ENCODE data around the gene UGP2. TPM values are rescaled to one million over a fixed set of nuclear protein-coding genes. Genes with fewer than 3 reads are reported as not detected.

The UGP2 gene
- total RNA-seq, 1 experiment from 2014 or later, result 55.8 TPM

DNA sequence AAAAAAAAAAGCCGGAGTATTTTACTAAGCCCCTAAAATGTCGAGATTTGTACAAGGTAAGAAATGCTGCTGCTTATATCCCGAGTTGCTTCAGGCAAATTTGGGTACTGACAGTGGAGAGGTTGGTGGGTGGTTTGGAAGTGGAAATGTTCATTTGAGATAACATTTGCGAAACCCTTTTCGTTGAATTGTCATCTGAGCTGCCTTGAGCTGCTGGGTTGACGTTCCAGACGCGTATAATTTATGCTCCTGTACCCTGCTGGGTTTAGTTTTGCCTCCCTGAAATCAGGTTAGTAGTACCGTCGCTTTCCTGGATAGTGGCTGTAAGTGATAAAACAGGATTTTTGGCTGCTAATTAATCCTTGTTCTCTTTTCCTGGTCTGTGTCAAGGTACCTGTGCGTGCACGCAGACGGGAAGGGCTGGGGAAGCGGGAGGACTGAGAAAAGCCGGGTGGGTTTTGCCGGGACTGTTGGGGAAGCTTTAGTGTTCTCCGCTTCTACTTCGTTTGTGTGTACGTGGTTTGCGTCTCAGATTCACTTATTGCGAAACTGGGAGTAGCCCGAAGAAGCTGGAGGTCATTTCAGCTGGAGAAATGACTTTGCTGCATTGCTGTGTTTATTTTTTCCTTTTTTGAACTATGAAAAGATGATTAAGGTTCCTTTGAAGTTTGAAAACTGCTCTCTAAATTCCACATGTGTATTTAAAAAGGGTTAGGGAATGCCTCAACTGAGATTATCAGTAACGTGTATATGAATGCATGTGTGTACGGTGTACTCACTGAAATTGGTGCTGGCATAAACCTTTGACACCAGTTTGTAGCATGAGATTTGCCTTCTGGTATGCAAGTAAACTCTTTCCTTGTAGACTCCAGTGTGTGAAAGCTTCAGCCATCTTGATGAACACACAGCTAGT is 709 bp downstream of the UGP2 start:
- peak overlapping the region; percentile 93 for H3K9ac ChIP-seq (ENCODE audit: low read length)
- peaks cover 57% of the 10 kb centered on the region for H3K79me2 ChIP-seq (ENCODE audit: low read length)
- BruUV-seq (replicated peaks), result TSS peak; percentile 62
- peak overlapping the region; percentile 81 for H3K27ac ChIP-seq (ENCODE audit: low read length)
- H3F3A ChIP-seq (ENCODE audit: low read length, unreplicated experiment), result no peaks in the 10 kb centered on the region
- TF ChIP-seq EZH2phosphoT487 (IDR thresholded peaks at IDR 0.05; ENCODE audit: borderline replicate concordance, low read length) (no peak), EZH2 (IDR thresholded peaks at IDR 0.05; ENCODE audit: low read length, unreplicated experiment) (no peak)
- TF ChIP-seq, protein P1, sequence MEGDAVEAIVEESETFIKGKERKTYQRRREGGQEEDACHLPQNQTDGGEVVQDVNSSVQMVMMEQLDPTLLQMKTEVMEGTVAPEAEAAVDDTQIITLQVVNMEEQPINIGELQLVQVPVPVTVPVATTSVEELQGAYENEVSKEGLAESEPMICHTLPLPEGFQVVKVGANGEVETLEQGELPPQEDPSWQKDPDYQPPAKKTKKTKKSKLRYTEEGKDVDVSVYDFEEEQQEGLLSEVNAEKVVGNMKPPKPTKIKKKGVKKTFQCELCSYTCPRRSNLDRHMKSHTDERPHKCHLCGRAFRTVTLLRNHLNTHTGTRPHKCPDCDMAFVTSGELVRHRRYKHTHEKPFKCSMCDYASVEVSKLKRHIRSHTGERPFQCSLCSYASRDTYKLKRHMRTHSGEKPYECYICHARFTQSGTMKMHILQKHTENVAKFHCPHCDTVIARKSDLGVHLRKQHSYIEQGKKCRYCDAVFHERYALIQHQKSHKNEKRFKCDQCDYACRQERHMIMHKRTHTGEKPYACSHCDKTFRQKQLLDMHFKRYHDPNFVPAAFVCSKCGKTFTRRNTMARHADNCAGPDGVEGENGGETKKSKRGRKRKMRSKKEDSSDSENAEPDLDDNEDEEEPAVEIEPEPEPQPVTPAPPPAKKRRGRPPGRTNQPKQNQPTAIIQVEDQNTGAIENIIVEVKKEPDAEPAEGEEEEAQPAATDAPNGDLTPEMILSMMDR (conservative IDR thresholded peaks at IDR 0.05; ENCODE audit: low read depth, low read length), result no peak
- H3K9me2 ChIP-seq (replicated peaks; ENCODE audit: low read length), result no peaks in the 10 kb centered on the region
- no peaks in the 10 kb centered on the region for H3K36me3 ChIP-seq (ENCODE audit: low read depth, low read length)
- peaks cover 24% of the 10 kb centered on the region for H3K4me1 ChIP-seq (ENCODE audit: insufficient read depth, low read length)
- CTCF ChIA-PET, result interaction anchor here (0.6 to 1.7 kb wide), 2 partner anchors 14 to 143 kb away, joined by 4 to 15 read pairs; no protein-coding TSS in a partner anchor
- DNase-seq (peak; percentile 64), ATAC-seq (no peak)
- POLR2A ChIA-PET (ENCODE audit: unreplicated experiment), result interaction anchor here (0.6 to 2.1 kb wide), 4 partner anchors 19 to 254 kb away, joined by 3 to 26 read pairs (median 6); partner anchors contain the start of gene WDPCP
- H3K4me3 ChIP-seq (ENCODE audit: low read length), result peak overlapping the region; percentile 86
- peak overlapping the region; percentile 90 for H2AFZ ChIP-seq (ENCODE audit: low read length)
- peak overlapping the region; percentile 87 for H3K4me2 ChIP-seq (ENCODE audit: low read length)
- intact Hi-C loops (cut with micrococcal nuclease), result loop anchor here (1.0 kb wide), 1 partner anchor 143 kb away; no protein-coding TSS in a partner anchor
- no peaks in the 10 kb centered on the region for H3K9me3 ChIP-seq (ENCODE audit: low read length)
- H4K20me1 ChIP-seq (ENCODE audit: low read length), result no peaks in the 10 kb centered on the region
- no peaks in the 10 kb centered on the region for H3K27me3 ChIP-seq (ENCODE audit: low read length)

- peaks cover 24% of the 10 kb centered on the region for H3K4me1 ChIP-seq (ENCODE audit: insufficient read depth, low read length)
- peak overlapping the region; percentile 87 for H3K4me2 ChIP-seq (ENCODE audit: low read length)
- DNase-seq (no peak), ATAC-seq (no peak)
- peak overlapping the region; percentile 86 for H3K4me3 ChIP-seq (ENCODE audit: low read length)
- ChIA-PET CTCF (interaction anchor here (0.6 kb wide), 1 partner anchor 15 kb away, joined by 4 read pairs; no protein-coding TSS in a partner anchor), POLR2A (ENCODE audit: unreplicated experiment) (interaction anchor here (0.6 to 2.1 kb wide), 2 partner anchors 144 to 215 kb away, joined by 3 to 26 read pairs; no protein-coding TSS in a partner anchor)
- no peaks in the 10 kb centered on the region for H3F3A ChIP-seq (ENCODE audit: low read length, unreplicated experiment)
- H4K20me1 ChIP-seq (ENCODE audit: low read length), result no peaks in the 10 kb centered on the region
- H3K9ac ChIP-seq (ENCODE audit: low read length), result peak overlapping the region; percentile 93; the same call in 1 of the 2 replicates
- H3K9me3 ChIP-seq (ENCODE audit: low read length), result no peaks in the 10 kb centered on the region
- intact Hi-C loops (cut with micrococcal nuclease), result no loop called here
- H3K36me3 ChIP-seq (ENCODE audit: low read depth, low read length), result no peaks in the 10 kb centered on the region
- no peak overlapping the region for H3K27ac ChIP-seq (ENCODE audit: low read length)
- H3K79me2 ChIP-seq (ENCODE audit: low read length), result peaks cover 62% of the 10 kb centered on the region
- H2AFZ ChIP-seq (ENCODE audit: low read length), result no peak overlapping the region
- BruUV-seq (replicated peaks), result no TSS peak
- no peaks in the 10 kb centered on the region for H3K9me2 ChIP-seq (replicated peaks; ENCODE audit: low read length)
- no peak for TF ChIP-seq EZH2phosphoT487 (IDR thresholded peaks at IDR 0.05; ENCODE audit: borderline replicate concordance, low read length)
- no peak for TF ChIP-seq EZH2 (IDR thresholded peaks at IDR 0.05; ENCODE audit: low read length, unreplicated experiment)
- TF ChIP-seq, protein P1 (conservative IDR thresholded peaks at IDR 0.05; ENCODE audit: low read depth, low read length), result no peak
- no peaks in the 10 kb centered on the region for H3K27me3 ChIP-seq (ENCODE audit: low read length)
Measured at GRCh38 chr2:63843093-63843492, 1.4 kb downstream of the UGP2 start.

All from PC-3 (cell line).